A549 (cell line): ENCODE results near the gene MEX3C. TPM values are rescaled to one million over a fixed set of nuclear protein-coding genes. Genes with fewer than 3 reads are reported as not detected.

Experiments
- ATAC-seq, 2 experiments: fragments of 200-7000 bp in 1 of 2; fragments of >200 bp in 1 of 2; cut with Nextera tagmentation in 1 of 2; cut with Tn5 transposase in 1 of 2; 3 replicates each; pipeline versions ENCODE4 v1.8.0 to v1.9.1; 2018 to 2020; ENCODE audit warnings: mild to moderate bottlenecking in 1 of 2, moderate library complexity in 1 of 2
- CTCF ChIA-PET: fragments of 300-600 bp; sonication (Branson Sonifier 250); formaldehyde crosslinking; extraction: SDS; loops from one replicate; lab custom pipeline; 2021; ENCODE audit warnings: antibody characterized with exemption, inconsistent platforms; lab: Yijun Ruan, JAX
- POLR2A ChIA-PET: fragments of 350-600 bp; formaldehyde crosslinking; extraction: SDS; loops from one replicate; lab custom pipeline; 2021; ENCODE audit warnings: antibody characterized with exemption, inconsistent platforms; lab: Yijun Ruan, JAX
- DNase-seq, 2 experiments: peaks; one replicate each; pipeline versions ENCODE4 v3.0.0 to v3.0.0-alpha.2; 2011 to 2016; ENCODE audit warnings: low read depth in 1 of 2, low spot score in 1 of 2
- FAIRE-seq: peaks from 2 replicates; lab custom pipeline; 2011; peaks lifted over from hg19 to GRCh38; lab: Jason Lieb, UNC
- H3K27ac ChIP-seq, 2 experiments: fragments of >200 bp; sonication (Bioruptor Twin); formaldehyde crosslinking; 3 replicates each; pipeline ENCODE4 v1.5.1; 2016 to 2017
- H3K4me1 ChIP-seq: fragments of >200 bp; sonication (Bioruptor Twin); formaldehyde crosslinking; 3 replicates; pipeline ENCODE4 v1.6.1; 2016
- H3K4me2 ChIP-seq: fragments of >200 bp; sonication (Bioruptor Twin); formaldehyde crosslinking; 3 replicates; pipeline ENCODE4 v1.6.1; 2016
- H3K4me3 ChIP-seq: fragments of >200 bp; sonication (Bioruptor Twin); formaldehyde crosslinking; 3 replicates; pipeline ENCODE4 v1.5.1; 2016
- H3K9me3 ChIP-seq: fragments of >200 bp; sonication (Bioruptor Twin); formaldehyde crosslinking; 3 replicates; pipeline ENCODE4 v1.6.1; 2016
- BHLHE40 ChIP-seq: IDR thresholded peaks from 2 replicates; pipeline ENCODE4 v1.6.1; 2012; ENCODE audit warnings: low read depth, low read length, inconsistent platforms
- CBX2 ChIP-seq: fragments of 200-600 bp; sonication (generic); IDR thresholded peaks from 2 replicates; pipeline ENCODE4 v1.6.1; 2016; ENCODE audit warnings: low read depth, mild to moderate bottlenecking, borderline replicate concordance
- CEBPB ChIP-seq, 2 experiments: fragments of >200 bp in 1 of 2; sonication (Bioruptor Twin) in 1 of 2; formaldehyde crosslinking in 1 of 2; IDR thresholded peaks; 2 replicates each; pipeline ENCODE4 v1.6.1; 2012 to 2016
- CHD2 ChIP-seq: fragments of 150-350 bp; IDR thresholded peaks from 2 replicates; pipeline ENCODE4 v1.6.1; 2014; ENCODE audit warnings: low read length; ENCODE audit not compliant: partially characterized antibody
- EHMT2 ChIP-seq: fragments of 200-600 bp; sonication (generic); IDR thresholded peaks from 2 replicates; pipeline ENCODE4 v1.6.1; 2016; ENCODE audit warnings: antibody characterized with exemption, low read depth, mild to moderate bottlenecking, moderate library complexity
- EP300 ChIP-seq, 2 experiments: fragments of >200 bp; sonication (Bioruptor Twin); formaldehyde crosslinking; IDR thresholded peaks; 2 replicates in 1 of 2; 3 replicates in 1 of 2; pipeline ENCODE4 v1.6.1; 2016 to 2017
- FOXS1 ChIP-seq: fragments of 250-450 bp; sonication (Bioruptor Pico); IDR thresholded peaks from 2 replicates; pipeline ENCODE4 v1.5.0; 2020; ENCODE audit warnings: mild to moderate bottlenecking, moderate library complexity
- GATA3 ChIP-seq: IDR thresholded peaks from 2 replicates; pipeline ENCODE4 v1.6.1; 2012; ENCODE audit warnings: borderline replicate concordance
- HOXA7 ChIP-seq: fragments of 250-450 bp; sonication (Bioruptor Pico); IDR thresholded peaks from 2 replicates; pipeline ENCODE4 v1.5.0; 2020; ENCODE audit warnings: mild to moderate bottlenecking, moderate library complexity
- HOXB13 ChIP-seq: fragments of 250-450 bp; sonication (Bioruptor Pico); IDR thresholded peaks from 2 replicates; pipeline ENCODE4 v1.5.0; 2020; ENCODE audit warnings: low read depth, mild to moderate bottlenecking, moderate library complexity
- HOXB5 ChIP-seq: fragments of 250-450 bp; sonication (Bioruptor Pico); IDR thresholded peaks from 2 replicates; pipeline ENCODE4 v1.5.0; 2020; ENCODE audit warnings: mild to moderate bottlenecking, moderate library complexity
- JUN ChIP-seq, 2 experiments: fragments of >200 bp; sonication (Bioruptor Twin); formaldehyde crosslinking; IDR thresholded peaks; 2 replicates in 1 of 2; 3 replicates in 1 of 2; pipeline ENCODE4 v1.6.1; 2016 to 2017
- KDM1A ChIP-seq: fragments of 200-600 bp; sonication (generic); IDR thresholded peaks from 2 replicates; pipeline ENCODE4 v1.6.1; 2016; ENCODE audit warnings: low read depth, mild to moderate bottlenecking
- MAZ ChIP-seq: fragments of 150-350 bp; IDR thresholded peaks from 2 replicates; pipeline ENCODE4 v1.6.1; 2014; ENCODE audit warnings: antibody characterized with exemption, low read depth, low read length, borderline replicate concordance
- NR3C1 ChIP-seq: fragments of >200 bp; sonication (Bioruptor Twin); formaldehyde crosslinking; IDR thresholded peaks from 3 replicates; pipeline ENCODE4 v1.6.1; 2017
- PHF8 ChIP-seq: fragments of 200-600 bp; sonication (generic); IDR thresholded peaks from 2 replicates; pipeline ENCODE4 v1.6.1; 2016; ENCODE audit warnings: low read depth, mild to moderate bottlenecking, antibody characterized with exemption, moderate library complexity, borderline replicate concordance
- RAD21 ChIP-seq, 2 experiments: fragments of >200 bp in 1 of 2; sonication (Bioruptor Twin) in 1 of 2; formaldehyde crosslinking in 1 of 2; IDR thresholded peaks in 1 of 2; conservative IDR thresholded peaks in 1 of 2; 2 replicates in 1 of 2; 3 replicates in 1 of 2; pipeline ENCODE4 v1.6.1; 2012 to 2018; ENCODE audit warnings: inconsistent platforms in 1 of 2
- RCOR1 ChIP-seq: fragments of 150-350 bp; IDR thresholded peaks from 2 replicates; pipeline ENCODE4 v1.6.1; 2014; ENCODE audit warnings: antibody characterized with exemption, low read length, low read depth
- SREBF2 ChIP-seq: fragments of 450-650 bp; IDR thresholded peaks from 2 replicates; pipeline ENCODE4 v1.6.1; 2014; ENCODE audit warnings: mild to moderate bottlenecking, moderate library complexity
- ZC3H11A ChIP-seq: fragments of 450-650 bp; IDR thresholded peaks from 2 replicates; pipeline ENCODE4 v1.6.1; 2014; ENCODE audit warnings: antibody characterized with exemption, mild to moderate bottlenecking
- ZFP36 ChIP-seq: fragments of 450-650 bp; IDR thresholded peaks from 2 replicates; pipeline ENCODE4 v1.6.1; 2014; ENCODE audit warnings: borderline replicate concordance; ENCODE audit not compliant: partially characterized antibody
- WGBS: methylation state at CpG from one replicate; pipeline ENCODE4 v1.1.6; 2017; ENCODE audit errors: missing lambda C conversion rate; 5-methylcytosine and 5-hydroxymethylcytosine counted together
- polyA plus RNA-seq, 4 experiments: library from polyadenylated mRNA; depleted of rRNA in 3 of 4; stranded (reverse); fragments of >200 nt; fragmentation: RNase III in 1 of 4; extraction: RNeasy Plus Mini Kit Qiagen cat#74134 plus additional on column Dnase treatment in 1 of 4; gene quantifications; 2 replicates in 3 of 4; 3 replicates in 1 of 4; pipeline ENCODE4 v1.2.3, GENCODE V29; 2011 to 2017
- TF ChIP-seq, protein P1 (sequence below): fragments of 250-450 bp; sonication (Bioruptor Pico); IDR thresholded peaks from 2 replicates; pipeline ENCODE4 v1.5.0; 2021; ENCODE audit warnings: mild to moderate bottlenecking, moderate library complexity, borderline replicate concordance
- TF ChIP-seq, protein P2 (sequence below): fragments of >200 bp; sonication (Bioruptor Twin); formaldehyde crosslinking; IDR thresholded peaks from 2 replicates; pipeline ENCODE4 v1.6.1; 2016
- TF ChIP-seq, protein P3 (sequence below): fragments of >200 bp; sonication (Bioruptor Twin); formaldehyde crosslinking; IDR thresholded peaks from 3 replicates; pipeline ENCODE4 v1.5.1; 2016
- TF ChIP-seq, protein P4 (sequence below): IDR thresholded peaks from 2 replicates; pipeline ENCODE4 v1.6.1; 2012
- TF ChIP-seq, protein P5 (sequence below): IDR thresholded peaks from 2 replicates; pipeline ENCODE4 v1.6.1; 2012; ENCODE audit warnings: low read depth, borderline replicate concordance

The MEX3C gene
- polyA plus RNA-seq, 2 of the 4 experiments (the other 2 are of a cell fraction), result 17.2 to 48.5 TPM

DNA sequence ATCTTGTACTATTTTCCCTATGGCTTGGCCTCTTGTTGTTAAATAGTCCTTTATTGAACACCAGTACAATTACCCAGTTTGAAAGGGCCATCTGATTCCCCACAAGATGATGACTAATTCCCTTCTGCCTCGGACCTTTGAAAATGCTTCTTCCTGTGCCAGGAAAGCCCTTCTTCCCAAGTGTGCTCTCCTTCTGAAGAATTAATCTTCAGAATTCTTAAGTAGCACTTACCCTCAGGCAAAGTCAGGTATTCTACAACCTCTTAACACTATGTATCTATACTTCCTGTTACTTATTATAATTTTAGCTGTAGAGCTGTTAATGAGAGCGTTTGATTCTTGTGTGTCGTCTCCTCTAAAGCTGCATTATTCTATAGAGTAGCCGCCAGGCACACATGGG lies 28.6 kb upstream of the MEX3C start (continued):
- no peak for TF ChIP-seq CHD2
- TF ChIP-seq JUN (IDR thresholded peaks at IDR 0.05), result no peak
- TF ChIP-seq KDM1A, result no peak
- TF ChIP-seq, all 56 proteins: peak for 0

DNA sequence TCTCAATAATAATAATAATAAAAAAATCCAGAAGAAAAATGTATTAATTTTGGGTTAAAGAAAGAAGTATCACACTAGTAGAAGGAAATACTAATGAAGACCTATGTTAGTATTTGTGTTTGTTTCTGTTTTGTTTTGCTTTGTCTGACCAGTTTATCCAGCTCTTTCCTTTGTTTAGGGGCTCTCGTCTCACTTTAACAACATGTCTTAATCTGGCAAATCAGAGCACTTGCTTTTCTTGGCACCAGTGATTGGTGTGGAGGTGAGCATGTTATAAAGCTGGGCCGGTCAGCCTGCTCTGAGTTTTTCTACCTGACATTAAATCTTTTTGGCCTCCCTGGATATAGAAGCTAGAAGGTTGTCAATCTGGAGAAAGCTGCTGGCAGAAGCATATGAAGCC lies 15.1 kb upstream of the MEX3C start:
- ATAC-seq (no peak), FAIRE-seq (no peak), DNase-seq (no peak)
- H3K27ac ChIP-seq, result no peak overlapping the region
- H3K9me3 ChIP-seq, result no peaks in the 10 kb centered on the region
- H3K4me2 ChIP-seq, result no peak overlapping the region
- no peak overlapping the region for H3K4me3 ChIP-seq
- TF ChIP-seq CBX2, result no peak
- TF ChIP-seq MAZ, result no peak
- TF ChIP-seq JUN (IDR thresholded peaks at IDR 0.05), result no peak
- TF ChIP-seq, protein P1, sequence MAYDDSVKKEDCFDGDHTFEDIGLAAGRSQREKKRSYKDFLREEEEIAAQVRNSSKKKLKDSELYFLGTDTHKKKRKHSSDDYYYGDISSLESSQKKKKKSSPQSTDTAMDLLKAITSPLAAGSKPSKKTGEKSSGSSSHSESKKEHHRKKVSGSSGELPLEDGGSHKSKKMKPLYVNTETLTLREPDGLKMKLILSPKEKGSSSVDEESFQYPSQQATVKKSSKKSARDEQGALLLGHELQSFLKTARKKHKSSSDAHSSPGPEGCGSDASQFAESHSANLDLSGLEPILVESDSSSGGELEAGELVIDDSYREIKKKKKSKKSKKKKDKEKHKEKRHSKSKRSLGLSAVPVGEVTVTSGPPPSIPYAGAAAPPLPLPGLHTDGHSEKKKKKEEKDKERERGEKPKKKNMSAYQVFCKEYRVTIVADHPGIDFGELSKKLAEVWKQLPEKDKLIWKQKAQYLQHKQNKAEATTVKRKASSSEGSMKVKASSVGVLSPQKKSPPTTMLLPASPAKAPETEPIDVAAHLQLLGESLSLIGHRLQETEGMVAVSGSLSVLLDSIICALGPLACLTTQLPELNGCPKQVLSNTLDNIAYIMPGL, result no peak
- no peak for TF ChIP-seq RAD21 (conservative IDR thresholded peaks at IDR 0.05 in 1 of 2, IDR thresholded peaks at IDR 0.05 in 1 of 2)
- TF ChIP-seq GATA3, result no peak
- no peak for TF ChIP-seq CEBPB (IDR thresholded peaks at IDR 0.05)
- TF ChIP-seq, protein P2, sequence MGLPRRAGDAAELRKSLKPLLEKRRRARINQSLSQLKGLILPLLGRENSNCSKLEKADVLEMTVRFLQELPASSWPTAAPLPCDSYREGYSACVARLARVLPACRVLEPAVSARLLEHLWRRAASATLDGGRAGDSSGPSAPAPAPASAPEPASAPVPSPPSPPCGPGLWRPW, result no peak
- TF ChIP-seq CHD2, result no peak
- TF ChIP-seq EP300 (IDR thresholded peaks at IDR 0.05), result no peak
- TF ChIP-seq SREBF2, result no peak
- TF ChIP-seq, protein P3, sequence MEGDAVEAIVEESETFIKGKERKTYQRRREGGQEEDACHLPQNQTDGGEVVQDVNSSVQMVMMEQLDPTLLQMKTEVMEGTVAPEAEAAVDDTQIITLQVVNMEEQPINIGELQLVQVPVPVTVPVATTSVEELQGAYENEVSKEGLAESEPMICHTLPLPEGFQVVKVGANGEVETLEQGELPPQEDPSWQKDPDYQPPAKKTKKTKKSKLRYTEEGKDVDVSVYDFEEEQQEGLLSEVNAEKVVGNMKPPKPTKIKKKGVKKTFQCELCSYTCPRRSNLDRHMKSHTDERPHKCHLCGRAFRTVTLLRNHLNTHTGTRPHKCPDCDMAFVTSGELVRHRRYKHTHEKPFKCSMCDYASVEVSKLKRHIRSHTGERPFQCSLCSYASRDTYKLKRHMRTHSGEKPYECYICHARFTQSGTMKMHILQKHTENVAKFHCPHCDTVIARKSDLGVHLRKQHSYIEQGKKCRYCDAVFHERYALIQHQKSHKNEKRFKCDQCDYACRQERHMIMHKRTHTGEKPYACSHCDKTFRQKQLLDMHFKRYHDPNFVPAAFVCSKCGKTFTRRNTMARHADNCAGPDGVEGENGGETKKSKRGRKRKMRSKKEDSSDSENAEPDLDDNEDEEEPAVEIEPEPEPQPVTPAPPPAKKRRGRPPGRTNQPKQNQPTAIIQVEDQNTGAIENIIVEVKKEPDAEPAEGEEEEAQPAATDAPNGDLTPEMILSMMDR, result no peak
- TF ChIP-seq ZC3H11A, result no peak
- no peak for TF ChIP-seq FOXS1 (CRISPR knock-in tag)
- TF ChIP-seq ZFP36, result no peak
- TF ChIP-seq, protein P4, sequence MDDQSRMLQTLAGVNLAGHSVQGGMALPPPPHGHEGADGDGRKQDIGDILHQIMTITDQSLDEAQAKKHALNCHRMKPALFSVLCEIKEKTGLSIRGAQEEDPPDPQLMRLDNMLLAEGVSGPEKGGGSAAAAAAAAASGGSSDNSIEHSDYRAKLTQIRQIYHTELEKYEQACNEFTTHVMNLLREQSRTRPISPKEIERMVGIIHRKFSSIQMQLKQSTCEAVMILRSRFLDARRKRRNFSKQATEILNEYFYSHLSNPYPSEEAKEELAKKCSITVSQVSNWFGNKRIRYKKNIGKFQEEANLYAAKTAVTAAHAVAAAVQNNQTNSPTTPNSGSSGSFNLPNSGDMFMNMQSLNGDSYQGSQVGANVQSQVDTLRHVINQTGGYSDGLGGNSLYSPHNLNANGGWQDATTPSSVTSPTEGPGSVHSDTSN, result no peak
- no peak for TF ChIP-seq NR3C1
- no peak for TF ChIP-seq HOXA7
- TF ChIP-seq RCOR1, result no peak
- TF ChIP-seq, protein P5, sequence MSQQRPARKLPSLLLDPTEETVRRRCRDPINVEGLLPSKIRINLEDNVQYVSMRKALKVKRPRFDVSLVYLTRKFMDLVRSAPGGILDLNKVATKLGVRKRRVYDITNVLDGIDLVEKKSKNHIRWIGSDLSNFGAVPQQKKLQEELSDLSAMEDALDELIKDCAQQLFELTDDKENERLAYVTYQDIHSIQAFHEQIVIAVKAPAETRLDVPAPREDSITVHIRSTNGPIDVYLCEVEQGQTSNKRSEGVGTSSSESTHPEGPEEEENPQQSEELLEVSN, result no peak
- TF ChIP-seq, all 56 proteins: peak for 0
- ChIA-PET POLR2A (no interaction called here), CTCF (no interaction called here)
- 85% methylated on average over 2 of the region's 2 CpGs for whole genome bisulfite sequencing
- no peaks in the 10 kb centered on the region for H3K4me1 ChIP-seq

DNA sequence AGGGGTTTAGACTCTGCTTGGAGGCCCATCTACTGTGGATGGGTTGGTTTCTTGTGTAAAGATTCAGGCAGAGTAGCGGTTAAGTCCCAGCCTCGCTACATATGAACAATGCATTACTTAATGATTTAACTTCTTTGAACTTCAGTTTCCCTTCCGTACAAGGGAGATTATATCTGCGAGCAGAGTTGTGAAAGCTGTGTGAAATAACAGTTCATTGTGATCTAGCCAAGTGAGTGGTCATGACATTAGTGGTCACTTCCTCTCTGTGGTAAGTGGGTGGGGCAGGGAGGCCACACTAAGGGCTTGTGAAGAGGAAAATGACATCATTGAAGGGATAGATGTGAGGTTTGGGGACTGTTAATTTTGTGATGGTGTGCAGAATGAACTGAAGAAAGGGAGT lies 14.1 kb upstream of the MEX3C start:
- no peak for ATAC-seq
- CTCF ChIA-PET, result no interaction called here
- Histone ChIP-seq H3K4me3 (no peak overlapping the region), H3K9me3 (no peaks in the 10 kb centered on the region), H3K4me1 (no peaks in the 10 kb centered on the region), H3K4me2 (no peak overlapping the region)
- DNase-seq, result no peak
- POLR2A ChIA-PET, result no interaction called here
- WGBS, result 82% methylated on average over 4 of the region's 4 CpGs
- TF ChIP-seq HOXB5 (CRISPR knock-in tag) (no peak), EHMT2 (no peak), BHLHE40 (no peak), CEBPB (IDR thresholded peaks at IDR 0.05) (no peak), HOXB13 (CRISPR knock-in tag) (no peak), PHF8 (no peak), JUN (IDR thresholded peaks at IDR 0.05) (no peak)
- TF ChIP-seq, protein P3, result no peak
- TF ChIP-seq, all 56 proteins: peak for 0
- no peak overlapping the region for H3K27ac ChIP-seq
- no peak for FAIRE-seq
